GM13977 (cell line): ENCODE data around the gene WDR88.

Experiments used
- DNase-seq: peaks from one replicate; pipeline ENCODE4 v3.0.0; 2012; ENCODE audit warnings: low spot score
- CTCF ChIP-seq: IDR thresholded peaks from 2 replicates; pipeline ENCODE4 v1.5.1; 2012; ENCODE audit warnings: mild to moderate bottlenecking, control low read depth; ENCODE audit not compliant: insufficient read depth; ENCODE audit errors: extremely low read depth, missing control alignments
- in situ Hi-C: fragments of 300-500 bp; cut with MboI; formaldehyde crosslinking; loops from one replicate; pipeline ENCODE4 v1.12.0; 2022; ENCODE audit warnings: low sequenced_read_pairs, low pct_unique_long_range_greater_than_20kb, mixed read lengths, inconsistent platforms; ENCODE audit not compliant: unreplicated experiment

Gene WDR88

GRCh38 chr19:33191501-33191900 is 59.6 kb downstream of the WDR88 start:
- in situ Hi-C loops = no loop called here
- DNase-seq = no peak
- TF ChIP-seq CTCF = no peak

GRCh38 chr19:33192010-33192409 is 60.1 kb downstream of the WDR88 start:
- no peak for DNase-seq
- TF ChIP-seq CTCF = peak; percentile 29
- in situ Hi-C loops = no loop called here

GRCh38 chr19:33193269-33193864 is 61.5 kb downstream of the WDR88 start:
- no peak for TF ChIP-seq CTCF
- DNase-seq = no peak
- in situ Hi-C loops = no loop called here

- in situ Hi-C loops = no loop called here
- TF ChIP-seq CTCF = no peak
- no peak for DNase-seq
Measured at GRCh38 chr19:33193865-33194362, 62.0 kb downstream of the WDR88 start, which contains the start of gene LRP3. TSS of gene LRP3 (plus strand) at chr19:33194330. CDS start at chr19:33194786, 456 bp downstream.

- in situ Hi-C loops = no loop called here
- no peak for TF ChIP-seq CTCF
- DNase-seq = no peak
Measured at GRCh38 chr19:33194532-33194885, 62.6 kb downstream of the WDR88 start.

- DNase-seq = no peak
- no peak for TF ChIP-seq CTCF
- in situ Hi-C loops = no loop called here
Measured at GRCh38 chr19:33194886-33195644, 63.2 kb downstream of the WDR88 start.
